IMR-90 (cell line): ENCODE measurements around the gene EXOC6. TPM values are rescaled to one million over a fixed set of nuclear protein-coding genes. Genes with fewer than 3 reads are reported as not detected.

Experiments
- ATAC-seq: fragments of 200-7000 bp; cut with Tn5 transposase; 2 replicates; pipeline ENCODE4 v1.9.1; 2020; ENCODE audit warnings: low read depth, mild to moderate bottlenecking, moderate library complexity
- BruUV-seq: library from RNA; stranded (reverse); fragments of 400-500 nt; replicated peaks from 2 replicates; lab custom pipeline; 2021; lab: Mats Ljungman, UMichigan
- CTCF ChIA-PET: fragments of 300-600 bp; formaldehyde crosslinking; extraction: SDS; loops from one replicate; lab custom pipeline; 2021; ENCODE audit warnings: antibody characterized with exemption; lab: Yijun Ruan, JAX
- POLR2A ChIA-PET: fragments of 300-600 bp; sonication (Branson Sonifier 250); formaldehyde crosslinking; loops from one replicate; lab custom pipeline; 2022; ENCODE audit warnings: antibody characterized with exemption; ENCODE audit not compliant: unreplicated experiment; lab: Charles Lee
- DNase-seq: peaks from one replicate; pipeline ENCODE4 v3.0.0; 2013
- H2AFZ ChIP-seq: replicated peaks from 2 replicates; pipeline ENCODE3; 2013; ENCODE audit warnings: low read length, mild to moderate bottlenecking; ENCODE audit not compliant: poor library complexity
- H2AK5ac ChIP-seq: 2 replicates; pipeline ENCODE4 v1.6.1; 2013; ENCODE audit warnings: low read depth, low read length, inconsistent platforms
- H2AK9ac ChIP-seq: replicated peaks from 2 replicates; pipeline ENCODE3; 2013; ENCODE audit warnings: mild to moderate bottlenecking, low read depth, low read length, moderate library complexity; ENCODE audit not compliant: poor library complexity
- H2BK120ac ChIP-seq: 2 replicates; pipeline ENCODE4 v1.6.1; 2013; ENCODE audit warnings: low read depth, low read length, inconsistent platforms
- H2BK15ac ChIP-seq: 3 replicates; pipeline ENCODE4 v1.6.1; 2013; ENCODE audit warnings: low read depth, low read length, inconsistent platforms
- H2BK20ac ChIP-seq: 2 replicates; pipeline ENCODE4 v1.6.1; 2013; ENCODE audit warnings: low read depth, mild to moderate bottlenecking, inconsistent platforms, low read length, moderate library complexity
- H2BK5ac ChIP-seq: 2 replicates; pipeline ENCODE4 v1.6.1; 2013; ENCODE audit warnings: mild to moderate bottlenecking, low read depth, low read length, inconsistent platforms; ENCODE audit not compliant: poor library complexity, severe bottlenecking
- H3K14ac ChIP-seq: replicated peaks from 2 replicates; pipeline ENCODE4 v1.6.1; 2013; ENCODE audit warnings: low read depth, low read length, inconsistent platforms
- H3K18ac ChIP-seq: 2 replicates; pipeline ENCODE4 v1.6.1; 2013; ENCODE audit warnings: low read depth, low read length, control low read depth
- H3K23ac ChIP-seq: 2 replicates; pipeline ENCODE4 v1.6.1; 2013; ENCODE audit warnings: low read depth, low read length, inconsistent platforms
- H3K27ac ChIP-seq: 2 replicates; pipeline ENCODE4 v1.5.1; 2013; ENCODE audit warnings: mild to moderate bottlenecking, control low read depth, low read length; ENCODE audit not compliant: insufficient read depth
- H3K27me3 ChIP-seq: 2 replicates; pipeline ENCODE4 v1.6.1; 2013; ENCODE audit warnings: low read length; ENCODE audit not compliant: control insufficient read depth, insufficient read depth
- H3K36me3 ChIP-seq: 2 replicates; pipeline ENCODE4 v1.6.1; 2013; ENCODE audit warnings: low read length, mixed read lengths; ENCODE audit not compliant: control insufficient read depth, insufficient read depth
- H3K4ac ChIP-seq: 2 replicates; pipeline ENCODE4 v1.6.1; 2013; ENCODE audit warnings: low read depth, low read length, inconsistent platforms
- H3K4me1 ChIP-seq: 2 replicates; pipeline ENCODE4 v1.6.1; 2013; ENCODE audit warnings: low read length, mixed read lengths; ENCODE audit not compliant: control insufficient read depth, insufficient read depth
- H3K4me2 ChIP-seq: 2 replicates; pipeline ENCODE4 v1.6.1; 2013; ENCODE audit warnings: low read depth, mild to moderate bottlenecking, control low read depth, low read length, moderate library complexity
- H3K4me3 ChIP-seq: 2 replicates; pipeline ENCODE4 v1.5.1; 2013; ENCODE audit warnings: low read depth, mild to moderate bottlenecking, control low read depth, low read length, moderate library complexity; ENCODE audit not compliant: insufficient read depth
- H3K56ac ChIP-seq: 2 replicates; pipeline ENCODE4 v1.6.1; 2013; ENCODE audit warnings: low read length, inconsistent platforms; ENCODE audit not compliant: insufficient read depth; ENCODE audit errors: extremely low read depth
- H3K79me1 ChIP-seq, 2 experiments: 2 replicates each; pipeline ENCODE4 v1.6.1; 2013; ENCODE audit warnings: low read length in 2 of 2, inconsistent platforms in 1 of 2, low read depth in 1 of 2
- H3K9ac ChIP-seq: 2 replicates; pipeline ENCODE4 v1.6.1; 2013; ENCODE audit warnings: low read depth, low read length, control low read depth
- H3K9me1 ChIP-seq: 2 replicates; pipeline ENCODE4 v1.6.1; 2013; ENCODE audit warnings: low read length, inconsistent platforms; ENCODE audit not compliant: insufficient read depth
- H3K9me3 ChIP-seq: 2 replicates; pipeline ENCODE4 v1.6.1; 2013; ENCODE audit warnings: low read length; ENCODE audit not compliant: control insufficient read depth, insufficient read depth
- H4K20me1 ChIP-seq: 2 replicates; pipeline ENCODE4 v1.6.1; 2013; ENCODE audit warnings: low read length, inconsistent platforms; ENCODE audit not compliant: insufficient read depth
- H4K5ac ChIP-seq: 2 replicates; pipeline ENCODE4 v1.6.1; 2013; ENCODE audit warnings: mild to moderate bottlenecking, low read depth, low read length, control low read depth
- H4K8ac ChIP-seq, 2 experiments: 2 replicates each; pipeline ENCODE4 v1.6.1; 2013; ENCODE audit warnings: low read depth in 2 of 2, low read length in 2 of 2, control low read depth in 1 of 2, inconsistent platforms in 1 of 2
- H4K91ac ChIP-seq: 2 replicates; pipeline ENCODE4 v1.6.1; 2013; ENCODE audit warnings: low read depth, low read length, inconsistent platforms; ENCODE audit not compliant: insufficient read depth
- BHLHE40 ChIP-seq: fragments of 150-350 bp; IDR thresholded peaks from 2 replicates; pipeline ENCODE4 v1.6.1; 2016; ENCODE audit warnings: mild to moderate bottlenecking, low read depth, low read length
- CEBPB ChIP-seq: IDR thresholded peaks from 2 replicates; pipeline ENCODE4 v1.6.1; 2012; ENCODE audit warnings: low read depth, low read length, improper control_type of control experiment
- CHD1 ChIP-seq: IDR thresholded peaks from 2 replicates; pipeline ENCODE4 v1.6.1; 2012; ENCODE audit warnings: low read depth, low read length, improper control_type of control experiment
- ELK1 ChIP-seq: fragments of 150-350 bp; IDR thresholded peaks from 2 replicates; pipeline ENCODE4 v1.6.1; 2016; ENCODE audit warnings: low read depth, mild to moderate bottlenecking, low read length, moderate library complexity, borderline replicate concordance
- FOS ChIP-seq: fragments of 150-350 bp; IDR thresholded peaks from 2 replicates; pipeline ENCODE4 v1.6.1; 2016; ENCODE audit warnings: low read depth, low read length
- MAFK ChIP-seq: IDR thresholded peaks from 2 replicates; pipeline ENCODE4 v1.6.1; 2012; ENCODE audit warnings: low read depth, low read length, improper control_type of control experiment
- MAZ ChIP-seq: IDR thresholded peaks from 2 replicates; pipeline ENCODE4 v1.6.1; 2012; ENCODE audit warnings: low read depth, mild to moderate bottlenecking, low read length, improper control_type of control experiment, moderate library complexity, borderline replicate concordance
- MXI1 ChIP-seq: IDR thresholded peaks from 2 replicates; pipeline ENCODE4 v1.6.1; 2012; ENCODE audit warnings: low read depth, mild to moderate bottlenecking, low read length, moderate library complexity, borderline replicate concordance
- NFE2L2 ChIP-seq: fragments of 150-350 bp; IDR thresholded peaks from 2 replicates; pipeline ENCODE4 v1.6.1; 2016; ENCODE audit warnings: low read depth, mild to moderate bottlenecking, low read length
- POLR2A ChIP-seq: IDR thresholded peaks from 2 replicates; pipeline ENCODE4 v1.6.1; 2012; ENCODE audit warnings: mild to moderate bottlenecking, low read depth, low read length
- RAD21 ChIP-seq: IDR thresholded peaks from 2 replicates; pipeline ENCODE4 v1.6.1; 2012; ENCODE audit warnings: low read length, improper control_type of control experiment
- RCOR1 ChIP-seq: IDR thresholded peaks from 2 replicates; pipeline ENCODE4 v1.6.1; 2012; ENCODE audit warnings: mild to moderate bottlenecking, low read length, improper control_type of control experiment; ENCODE audit not compliant: insufficient replicate concordance
- RFX5 ChIP-seq: IDR thresholded peaks from 2 replicates; pipeline ENCODE4 v1.8.0; 2012; ENCODE audit warnings: low read depth, mild to moderate bottlenecking, low read length, moderate library complexity
- SMC3 ChIP-seq: fragments of 150-350 bp; IDR thresholded peaks from 2 replicates; pipeline ENCODE4 v1.6.1; 2016; ENCODE audit warnings: low read depth, mild to moderate bottlenecking, antibody characterized with exemption, low read length, moderate library complexity
- USF2 ChIP-seq: fragments of 150-350 bp; IDR thresholded peaks from 2 replicates; pipeline ENCODE4 v1.6.1; 2017; ENCODE audit warnings: mild to moderate bottlenecking, antibody characterized with exemption, low read length, low read depth
- WGBS, 2 experiments: methylation state at CpG; one replicate each; pipeline versions ENCODE4 v1.1.5 to v1.1.7; 2013; ENCODE audit warnings: missing lambda C conversion rate in 2 of 2; ENCODE audit not compliant: insufficient read length in 1 of 2; ENCODE audit errors: extremely low coverage in 2 of 2; 5-methylcytosine and 5-hydroxymethylcytosine counted together
- dilution Hi-C: fragments of 300-500 bp; cut with HindIII; formaldehyde crosslinking; loops from one replicate; pipeline ENCODE4 v1.14.3; 2018; ENCODE audit warnings: low sequenced_read_pairs; ENCODE audit not compliant: unreplicated experiment
- in situ Hi-C: fragments of 300-500 bp; cut with MboI; formaldehyde crosslinking; loops from 3 replicates; pipeline ENCODE4 v1.14.3; 2019; ENCODE audit warnings: low sequenced_read_pairs, inconsistent platforms, mixed read lengths
- intact Hi-C: fragments of 100-400 bp; cut with micrococcal nuclease; formaldehyde crosslinking; loops from 2 replicates; pipeline ENCODE4 v1.10.0; 2022
- polyA plus RNA-seq, 3 experiments: library from polyadenylated mRNA; depleted of rRNA; stranded (reverse); fragments of >200 nt; gene quantifications; 2 replicates each; pipeline ENCODE4 v1.2.3, GENCODE V29; 2012; ENCODE audit warnings: low replicate concordance in 1 of 3
- total RNA-seq: library from RNA; depleted of rRNA; stranded (reverse); fragments of >200 nt; gene quantifications from 2 replicates; pipeline ENCODE4 v1.2.3, GENCODE V29; 2012
- TF ChIP-seq, protein P1 (sequence below): conservative IDR thresholded peaks from 2 replicates; pipeline ENCODE4 v1.5.1; 2012; ENCODE audit warnings: mild to moderate bottlenecking, low read depth, low read length, improper control_type of control experiment

Gene EXOC6
- total and polyA plus RNA-seq, 2 of the 4 experiments (the other 2 are of a cell fraction): 4.5 to 11.5 TPM

DNA sequence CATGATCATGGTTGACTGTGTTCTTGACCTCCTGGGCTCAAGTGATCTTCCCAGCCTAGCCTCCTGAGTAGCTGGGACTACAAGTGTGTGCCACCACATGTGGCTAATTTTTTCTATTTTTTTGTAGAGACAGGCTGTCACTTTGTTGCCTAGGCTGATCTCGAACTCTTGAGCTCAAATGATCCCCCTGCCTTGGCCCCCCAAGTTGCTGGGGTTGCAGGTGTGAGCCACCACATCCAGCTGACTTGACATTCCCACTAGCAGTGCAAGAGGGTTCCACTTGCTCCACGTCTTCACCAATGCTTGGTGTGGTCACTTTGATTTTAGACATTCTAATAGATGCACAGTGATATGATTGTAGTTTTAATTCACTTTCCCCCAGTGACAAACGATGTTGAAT, 250.5 kb downstream of the EXOC6 start:
- no peak overlapping the region for H3K23ac ChIP-seq
- ChIA-PET CTCF (no interaction called here), POLR2A (no interaction called here)
- in situ Hi-C loops (no loop called here), intact Hi-C loops (no loop called here), dilution Hi-C loops (no loop called here)
- no peak overlapping the region for H3K9ac ChIP-seq
- no peak overlapping the region for H3K18ac ChIP-seq
- no peak overlapping the region for H2BK15ac ChIP-seq
- TF ChIP-seq FOS: no peak
- no peak for TF ChIP-seq POLR2A
- TF ChIP-seq MAZ: no peak
- TF ChIP-seq MAFK: no peak
- TF ChIP-seq, protein P1, sequence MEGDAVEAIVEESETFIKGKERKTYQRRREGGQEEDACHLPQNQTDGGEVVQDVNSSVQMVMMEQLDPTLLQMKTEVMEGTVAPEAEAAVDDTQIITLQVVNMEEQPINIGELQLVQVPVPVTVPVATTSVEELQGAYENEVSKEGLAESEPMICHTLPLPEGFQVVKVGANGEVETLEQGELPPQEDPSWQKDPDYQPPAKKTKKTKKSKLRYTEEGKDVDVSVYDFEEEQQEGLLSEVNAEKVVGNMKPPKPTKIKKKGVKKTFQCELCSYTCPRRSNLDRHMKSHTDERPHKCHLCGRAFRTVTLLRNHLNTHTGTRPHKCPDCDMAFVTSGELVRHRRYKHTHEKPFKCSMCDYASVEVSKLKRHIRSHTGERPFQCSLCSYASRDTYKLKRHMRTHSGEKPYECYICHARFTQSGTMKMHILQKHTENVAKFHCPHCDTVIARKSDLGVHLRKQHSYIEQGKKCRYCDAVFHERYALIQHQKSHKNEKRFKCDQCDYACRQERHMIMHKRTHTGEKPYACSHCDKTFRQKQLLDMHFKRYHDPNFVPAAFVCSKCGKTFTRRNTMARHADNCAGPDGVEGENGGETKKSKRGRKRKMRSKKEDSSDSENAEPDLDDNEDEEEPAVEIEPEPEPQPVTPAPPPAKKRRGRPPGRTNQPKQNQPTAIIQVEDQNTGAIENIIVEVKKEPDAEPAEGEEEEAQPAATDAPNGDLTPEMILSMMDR: no peak
- TF ChIP-seq MXI1: no peak
- TF ChIP-seq CEBPB: no peak
- TF ChIP-seq USF2: no peak
- no peak for TF ChIP-seq ELK1
- no peak for TF ChIP-seq BHLHE40
- no peak for TF ChIP-seq SMC3
- TF ChIP-seq NFE2L2: no peak
- TF ChIP-seq RFX5: no peak
- no peak for TF ChIP-seq RCOR1
- no peak for TF ChIP-seq RAD21
- no peak for TF ChIP-seq CHD1
- H3K4me2 ChIP-seq: no peak overlapping the region
- H2AK9ac ChIP-seq: no peak overlapping the region
- H3K36me3 ChIP-seq: no peaks in the 10 kb centered on the region
- no peak overlapping the region for H4K5ac ChIP-seq
- ATAC-seq (no peak), DNase-seq (no peak)
- H4K20me1 ChIP-seq: no peaks in the 10 kb centered on the region
- H3K4ac ChIP-seq: no peak overlapping the region
- H3K27me3 ChIP-seq: peaks cover 9% of the 10 kb centered on the region
- H3K56ac ChIP-seq: no peak overlapping the region
- H2AFZ ChIP-seq: no peak overlapping the region
- H2AK5ac ChIP-seq: no peak overlapping the region
- H4K8ac ChIP-seq: no peak overlapping the region
- H2BK120ac ChIP-seq: no peak overlapping the region
- no peak overlapping the region for H3K27ac ChIP-seq
- no peak overlapping the region for H2BK5ac ChIP-seq
- no peaks in the 10 kb centered on the region; the same call in 1 of the 2 replicates for H3K9me1 ChIP-seq
- no peak overlapping the region for H3K14ac ChIP-seq
- BruUV-seq: no TSS peak
- H3K79me1 ChIP-seq: no peaks in the 10 kb centered on the region
- WGBS, 2 experiments: no CpG with 5 or more reads among the region's 3 CpGs
- no peak overlapping the region for H2BK20ac ChIP-seq
- H3K4me1 ChIP-seq: no peaks in the 10 kb centered on the region
- no peak overlapping the region for H3K4me3 ChIP-seq
- H4K91ac ChIP-seq: no peak overlapping the region
- no peaks in the 10 kb centered on the region for H3K9me3 ChIP-seq
